ENCODE data around the gene FCRLB. TPM values are rescaled to one million over a fixed set of nuclear protein-coding genes. Genes with fewer than 3 reads are reported as not detected.
"Not testable (repeated sequence)": the region's sequence is repeated elsewhere in the genome, so short reads cannot be mapped to it uniquely, and the experiment has no call there.

The FCRLB gene
- total and polyA plus RNA-seq, 9 donors = 0.24 to 4.6 (median 1.0) TPM

DNA sequence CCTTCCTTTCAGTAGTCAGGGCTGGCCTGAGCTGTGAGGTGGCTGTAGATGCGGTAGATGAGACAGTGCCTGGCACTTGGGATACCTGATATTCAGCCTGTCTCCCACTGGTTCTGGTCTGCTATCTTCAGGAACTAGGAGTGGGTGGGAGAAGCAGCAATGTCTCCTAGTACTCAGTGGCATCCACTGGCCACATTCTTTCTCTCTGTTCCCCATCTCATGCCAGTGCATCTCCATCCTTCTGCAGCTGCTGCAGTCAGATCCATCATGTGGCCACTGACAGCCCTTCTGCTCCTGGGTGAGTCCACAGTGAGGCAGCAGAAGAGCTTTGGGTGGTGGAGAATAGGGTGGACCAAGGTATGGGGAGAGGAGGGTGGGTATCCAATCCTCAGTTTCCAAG, 1.1 kb downstream of the FCRLB start:
- TF ChIP-seq, protein P1, sequence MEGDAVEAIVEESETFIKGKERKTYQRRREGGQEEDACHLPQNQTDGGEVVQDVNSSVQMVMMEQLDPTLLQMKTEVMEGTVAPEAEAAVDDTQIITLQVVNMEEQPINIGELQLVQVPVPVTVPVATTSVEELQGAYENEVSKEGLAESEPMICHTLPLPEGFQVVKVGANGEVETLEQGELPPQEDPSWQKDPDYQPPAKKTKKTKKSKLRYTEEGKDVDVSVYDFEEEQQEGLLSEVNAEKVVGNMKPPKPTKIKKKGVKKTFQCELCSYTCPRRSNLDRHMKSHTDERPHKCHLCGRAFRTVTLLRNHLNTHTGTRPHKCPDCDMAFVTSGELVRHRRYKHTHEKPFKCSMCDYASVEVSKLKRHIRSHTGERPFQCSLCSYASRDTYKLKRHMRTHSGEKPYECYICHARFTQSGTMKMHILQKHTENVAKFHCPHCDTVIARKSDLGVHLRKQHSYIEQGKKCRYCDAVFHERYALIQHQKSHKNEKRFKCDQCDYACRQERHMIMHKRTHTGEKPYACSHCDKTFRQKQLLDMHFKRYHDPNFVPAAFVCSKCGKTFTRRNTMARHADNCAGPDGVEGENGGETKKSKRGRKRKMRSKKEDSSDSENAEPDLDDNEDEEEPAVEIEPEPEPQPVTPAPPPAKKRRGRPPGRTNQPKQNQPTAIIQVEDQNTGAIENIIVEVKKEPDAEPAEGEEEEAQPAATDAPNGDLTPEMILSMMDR (IDR thresholded peaks at IDR 0.05) = no peak
- TF ChIP-seq POLR2A (IDR thresholded peaks at IDR 0.05) (no peak), EP300 (IDR thresholded peaks at IDR 0.05) (no peak)
- WGBS, 3 donors = 91 to 100% (median 100%) methylated on average over 1 of the region's 1 CpG

DNA sequence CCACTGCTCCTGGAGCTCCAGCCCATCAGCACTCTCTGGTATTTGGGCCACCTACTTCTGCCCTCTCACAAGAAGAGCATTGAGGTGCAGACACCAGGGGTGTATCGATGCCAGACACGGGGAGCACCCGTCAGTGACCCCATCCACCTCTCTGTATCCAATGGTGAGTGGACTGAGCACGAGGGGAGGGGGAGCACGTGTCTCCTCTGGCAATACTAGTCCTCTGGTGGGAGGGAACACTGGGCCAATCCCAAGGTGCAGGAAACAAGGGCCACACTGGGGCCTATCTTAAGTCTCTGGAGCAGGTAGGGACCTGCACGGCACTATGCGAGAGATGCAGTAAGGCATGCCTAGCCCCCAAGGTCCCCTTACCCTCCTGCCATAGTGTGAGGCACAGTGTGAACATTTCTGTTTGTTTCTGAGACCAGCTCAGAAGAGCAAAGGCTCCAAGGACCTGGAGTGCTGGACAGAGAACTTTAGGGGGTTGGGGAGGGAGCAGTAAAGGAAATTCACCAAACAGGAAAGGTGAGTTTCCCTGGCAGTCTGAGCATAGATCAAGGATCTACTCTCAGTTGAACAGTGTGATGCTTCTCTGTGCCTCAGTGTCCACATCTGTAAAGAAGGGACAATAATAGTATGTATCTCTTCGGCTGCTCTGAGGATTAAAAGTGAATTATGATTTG, 2.3 kb downstream of the FCRLB start:
- no peaks in the 10 kb centered on the region for H3K27me3 ChIP-seq
- H3K9me3 ChIP-seq = no peaks in the 10 kb centered on the region
- no peak overlapping the region for H3K27ac ChIP-seq
- DNase-seq = no peak
- no peaks in the 10 kb centered on the region for H3K36me3 ChIP-seq
- TF ChIP-seq POLR2A (IDR thresholded peaks at IDR 0.05) = no peak
- TF ChIP-seq, protein P1 (IDR thresholded peaks at IDR 0.05) = no peak
- TF ChIP-seq EP300 (IDR thresholded peaks at IDR 0.05) = no peak
- intact Hi-C loops (cut with DNase I) = no loop called here
- H3K4me1 ChIP-seq (ENCODE audit: insufficient read depth) = peaks cover 3% of the 10 kb centered on the region
- WGBS, 3 donors = 83 to 88% (median 86%) methylated on average over 8 of the region's 8 CpGs
- H3K4me3 ChIP-seq = no peak overlapping the region

More for the DNA sequence above, 1.1 kb downstream of the FCRLB start:
- Histone ChIP-seq H3K4me1 (ENCODE audit: insufficient read depth) (peaks cover 3% of the 10 kb centered on the region), H3K9me3 (no peaks in the 10 kb centered on the region), H3K27ac (no peak overlapping the region), H3K4me3 (no peak overlapping the region), H3K36me3 (no peaks in the 10 kb centered on the region), H3K27me3 (no peaks in the 10 kb centered on the region)
- no peak for DNase-seq
- intact Hi-C loops (cut with DNase I) = no loop called here

DNA sequence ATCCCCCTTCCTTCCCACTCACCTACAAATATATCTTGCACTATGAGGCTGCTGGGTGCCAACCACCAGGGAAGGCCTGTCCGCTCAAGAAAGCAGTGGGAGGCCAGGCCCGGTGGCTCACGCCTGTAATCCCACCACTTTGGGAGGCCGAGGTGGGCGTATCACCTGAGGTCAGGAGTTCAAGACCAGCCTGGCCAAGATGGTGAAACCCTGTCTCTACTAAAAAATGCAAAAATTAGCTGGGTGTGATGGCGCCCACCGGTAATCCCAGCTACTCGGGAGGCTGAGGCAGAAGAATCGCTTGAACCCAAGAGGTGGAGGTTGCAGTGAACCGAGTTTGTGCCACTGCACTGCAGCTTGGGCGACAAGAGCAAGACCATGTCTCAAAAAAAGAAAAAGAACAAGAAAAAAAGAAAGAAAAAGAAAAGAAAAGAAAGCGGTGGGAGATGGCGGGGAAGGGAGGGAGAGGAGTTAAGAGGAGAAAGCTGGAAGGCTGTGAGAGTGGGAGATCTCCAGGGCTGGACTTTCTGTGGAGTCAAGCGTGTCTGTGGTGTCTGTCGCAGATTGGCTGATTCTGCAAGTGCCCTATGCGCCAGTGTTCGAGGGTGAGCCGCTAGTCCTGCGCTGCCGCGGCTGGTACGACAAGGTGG, 4.0 kb downstream of the FCRLB start:
- H3K36me3 ChIP-seq; H3K9me3 ChIP-seq; H3K27me3 ChIP-seq; intact Hi-C loops (cut with DNase I); H3K4me1 ChIP-seq (ENCODE audit: insufficient read depth): not testable (repeated sequence)
- WGBS, 3 donors = 39 to 51% (median 47%) methylated on average over 22 of the region's 22 CpGs
- Histone ChIP-seq H3K27ac (peak overlapping the region; percentile 65 to 97), H3K4me3 (peak overlapping the region; percentile 74)
- peak in 2 of 5 donors; percentile 21 to 22 for DNase-seq

DNA sequence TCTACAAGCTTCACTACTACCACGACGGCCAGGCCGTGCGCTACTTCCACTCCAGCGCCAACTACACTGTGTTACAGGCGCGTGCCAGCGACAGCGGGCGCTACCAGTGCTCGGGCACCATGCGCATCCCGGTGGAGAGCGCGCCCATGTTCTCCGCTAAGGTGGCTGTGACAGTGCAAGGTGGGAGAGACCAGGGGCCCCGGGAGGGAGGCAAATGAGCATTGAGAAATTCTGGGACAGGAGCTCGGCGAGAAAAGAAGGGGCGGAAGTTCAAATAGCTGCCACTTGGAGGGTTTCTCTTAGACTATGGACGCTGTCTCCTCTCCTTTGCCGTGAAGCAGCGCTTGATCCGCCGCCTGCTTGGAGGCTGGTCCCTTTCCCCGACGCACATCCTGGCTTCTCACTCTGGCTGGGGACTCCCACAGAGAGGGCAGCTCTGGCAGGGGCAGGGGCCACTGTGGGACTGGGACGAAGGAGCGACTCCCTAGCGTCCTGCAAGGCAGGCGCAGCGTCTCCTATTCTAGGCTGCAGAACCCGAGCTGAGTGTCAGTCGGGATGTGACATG, 4.6 kb downstream of the FCRLB start:
- DNase-seq = peak; percentile 44 to 60 (median 51)
- H3K4me1 ChIP-seq (ENCODE audit: insufficient read depth) = peaks cover 3% of the 10 kb centered on the region
- TF ChIP-seq EP300 (IDR thresholded peaks at IDR 0.05) = no peak
- TF ChIP-seq, protein P1 (IDR thresholded peaks at IDR 0.05) = peak in 1 of 3 donors; percentile 55
- H3K36me3 ChIP-seq = no peaks in the 10 kb centered on the region
- intact Hi-C loops (cut with DNase I) = no loop called here
- WGBS, 3 donors = 0 to 3% (median 1%) methylated on average over 34 of the region's 34 CpGs
- H3K4me3 ChIP-seq = peak overlapping the region; percentile 74
- no peaks in the 10 kb centered on the region for H3K9me3 ChIP-seq
- H3K27ac ChIP-seq = peak overlapping the region; percentile 65 to 97
- H3K27me3 ChIP-seq = no peaks in the 10 kb centered on the region
